CD4-positive, alpha-beta T cell treated with Interleukin-4 for 1 hour (primary cell): ENCODE results near the gene STRN4.

Experiments used
- DNase-seq, 2 donors: peaks; one replicate each; pipeline ENCODE4 v3.0.0-alpha.2; 2020 to 2022

The STRN4 gene

GRCh38 chr19:46725036-46725820 is 21.0 kb downstream of the STRN4 start:
- DNase-seq, result no peak

DNA sequence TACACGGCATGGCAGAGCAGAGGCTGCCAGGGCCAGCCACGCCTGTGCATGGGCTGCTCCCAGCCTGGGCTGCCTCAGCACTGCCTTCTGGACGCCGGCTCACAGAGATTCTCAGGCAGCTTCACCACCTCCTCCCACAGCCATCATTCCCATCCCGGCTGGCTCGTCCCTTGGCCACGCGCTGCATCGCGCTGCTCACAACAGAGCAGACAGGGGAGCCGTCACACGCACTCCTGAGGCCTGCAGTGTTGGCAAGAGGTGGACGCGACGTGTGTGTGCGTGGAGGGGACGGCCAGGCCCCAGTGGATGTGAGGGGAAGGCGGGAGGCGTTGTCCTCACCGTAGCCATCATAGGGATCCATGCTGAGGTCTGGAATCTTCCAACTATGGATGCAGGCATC is 21.8 kb downstream of the STRN4 start:
- DNase-seq, result no peak

GRCh38 chr19:46723471-46723870 is 22.8 kb downstream of the STRN4 start:
- no peak for DNase-seq

DNA sequence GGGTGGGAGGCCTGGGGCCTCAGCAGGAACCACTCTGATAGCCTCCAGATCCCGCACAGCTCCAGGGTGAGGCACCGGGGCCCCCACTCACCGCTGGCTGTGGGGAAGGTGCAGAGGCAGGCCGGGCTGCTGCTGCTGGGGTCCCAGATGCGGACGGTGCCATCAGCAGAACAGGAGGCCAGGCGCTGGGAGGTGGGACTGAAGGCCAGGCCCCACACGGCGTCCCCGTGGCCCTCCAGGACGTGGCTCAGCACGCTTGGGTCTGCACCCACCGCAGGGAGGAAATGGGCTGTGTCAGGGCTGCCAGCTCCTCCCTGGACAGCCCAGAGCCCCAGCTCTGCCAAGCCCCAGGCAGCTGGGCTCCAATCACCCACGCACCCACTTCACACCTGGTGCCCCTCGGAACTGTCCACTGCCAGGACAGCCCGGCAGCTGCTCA is 23.2 kb downstream of the STRN4 start:
- no peak for DNase-seq

DNA sequence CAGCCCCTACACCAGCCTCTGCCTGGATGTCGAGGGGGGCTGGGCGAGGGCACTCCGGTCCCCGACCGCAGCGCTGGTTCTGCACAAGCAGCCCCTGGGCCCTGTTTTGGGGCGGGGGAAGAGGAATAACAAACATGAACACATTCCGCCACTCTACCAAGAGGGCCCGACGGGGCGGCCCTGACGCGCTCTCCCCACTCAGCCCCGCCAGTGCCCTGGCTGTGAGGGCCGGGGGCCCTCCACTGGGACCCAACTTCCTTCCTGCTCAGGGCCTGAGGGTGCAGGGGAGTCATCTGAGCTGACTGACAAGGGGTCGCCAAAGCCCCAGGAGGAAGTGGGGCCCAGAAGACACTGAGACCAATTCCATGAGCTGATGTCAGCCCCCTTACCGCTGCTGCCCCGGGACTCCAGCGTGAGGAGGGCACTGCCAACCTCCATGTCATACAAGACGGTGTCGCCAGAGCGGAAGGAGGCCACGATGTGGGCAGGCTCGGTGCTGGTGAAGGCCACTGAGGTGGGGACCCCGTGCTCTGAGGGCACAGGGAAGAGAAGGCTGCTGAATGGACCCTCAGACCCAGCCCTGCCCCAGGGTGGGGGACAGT is 23.7 kb downstream of the STRN4 start:
- DNase-seq, result no peak

DNA sequence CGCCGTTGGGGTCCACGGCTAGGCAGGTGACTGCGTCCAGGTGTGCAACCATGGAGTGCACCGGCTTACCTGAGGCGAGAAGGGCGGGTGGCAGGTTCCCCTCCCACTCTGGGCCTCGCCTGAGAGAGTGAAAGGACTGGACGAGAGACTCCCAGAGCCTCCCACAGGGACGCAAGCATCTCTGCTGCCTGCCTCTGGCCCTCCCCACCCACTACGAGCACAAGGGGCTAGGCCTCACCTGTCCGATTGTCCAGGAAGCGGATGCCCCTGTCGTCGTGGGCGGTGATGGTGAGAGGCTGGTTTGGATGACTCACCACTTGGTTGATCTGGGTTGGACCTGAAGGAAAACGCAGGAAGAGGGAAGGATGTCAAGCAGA is 24.3 kb downstream of the STRN4 start:
- DNase-seq, result no peak

GRCh38 chr19:46721269-46722003 is 24.8 kb downstream of the STRN4 start:
- DNase-seq, result no peak

DNA sequence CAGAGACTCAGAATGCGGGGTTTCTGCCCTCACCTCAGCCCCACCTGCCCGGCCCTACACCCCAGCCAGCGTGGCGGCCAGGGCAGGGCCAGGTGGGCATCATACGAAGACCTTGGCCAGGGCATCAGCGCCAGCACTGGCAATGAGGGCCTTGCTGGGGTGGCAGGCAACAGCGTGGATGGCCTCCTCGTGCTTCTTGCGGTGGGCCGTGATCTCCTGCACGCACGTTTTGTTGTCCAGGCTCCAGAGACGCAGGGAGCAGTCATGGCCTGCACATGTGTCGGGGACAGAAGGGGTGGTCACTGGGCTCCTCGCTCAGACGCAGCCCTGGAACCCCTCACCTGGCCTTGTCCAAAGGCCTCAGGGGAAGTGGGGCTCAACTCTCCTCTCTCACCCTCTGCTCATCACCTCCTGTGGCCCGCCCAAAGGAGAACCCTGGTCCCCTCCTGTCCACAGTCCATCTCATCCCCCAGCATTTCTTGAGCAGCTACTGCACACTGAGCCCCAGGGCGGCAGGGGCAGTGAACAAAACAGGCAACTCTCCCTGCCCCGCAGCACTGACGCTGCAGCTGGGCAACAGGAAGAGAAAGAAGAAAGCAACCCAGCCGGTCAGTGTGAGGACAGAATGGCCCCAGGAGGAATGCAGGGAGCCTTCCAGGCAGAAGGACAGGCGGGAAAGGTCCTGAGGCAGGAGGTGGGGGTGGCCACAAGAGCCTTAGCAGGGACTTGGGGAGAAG is 25.6 kb downstream of the STRN4 start:
- no peak for DNase-seq

GRCh38 chr19:46719629-46720502 is 26.4 kb downstream of the STRN4 start:
- DNase-seq, result no peak

DNA sequence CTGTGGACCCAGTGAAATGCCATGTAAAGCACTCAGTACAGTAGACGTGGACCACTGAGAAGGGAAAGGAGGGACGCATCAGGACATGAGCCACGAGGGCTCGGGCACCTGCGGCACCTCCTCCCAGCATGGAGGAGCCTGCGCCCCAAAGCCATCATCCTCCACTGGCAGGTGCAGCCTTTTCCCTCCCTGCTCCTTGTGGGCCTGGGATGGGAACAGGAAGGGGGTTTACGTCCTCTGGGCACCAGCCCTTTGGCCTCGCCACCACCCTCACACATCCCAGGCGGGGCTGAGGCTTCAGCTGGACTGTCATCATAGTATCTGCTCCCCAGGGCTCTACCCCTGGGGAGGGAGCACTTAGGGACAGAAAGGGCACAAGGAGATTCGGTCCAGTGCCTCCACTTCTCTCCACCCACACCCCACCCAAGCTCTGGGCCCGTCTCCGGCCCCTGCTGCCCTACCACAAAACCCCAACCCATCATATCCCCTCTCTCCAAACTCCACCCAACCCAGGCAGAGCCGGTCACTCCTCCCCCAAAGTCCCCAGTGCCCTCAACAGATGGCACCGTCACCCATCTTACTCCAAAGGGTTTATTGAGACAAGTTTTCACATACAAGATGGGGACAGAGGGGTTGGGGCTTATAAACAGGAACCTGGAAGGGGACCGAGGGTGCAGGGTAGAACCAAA is 27.2 kb downstream of the STRN4 start:
- peak in 1 of 2 donors; percentile 41 for DNase-seq

DNA sequence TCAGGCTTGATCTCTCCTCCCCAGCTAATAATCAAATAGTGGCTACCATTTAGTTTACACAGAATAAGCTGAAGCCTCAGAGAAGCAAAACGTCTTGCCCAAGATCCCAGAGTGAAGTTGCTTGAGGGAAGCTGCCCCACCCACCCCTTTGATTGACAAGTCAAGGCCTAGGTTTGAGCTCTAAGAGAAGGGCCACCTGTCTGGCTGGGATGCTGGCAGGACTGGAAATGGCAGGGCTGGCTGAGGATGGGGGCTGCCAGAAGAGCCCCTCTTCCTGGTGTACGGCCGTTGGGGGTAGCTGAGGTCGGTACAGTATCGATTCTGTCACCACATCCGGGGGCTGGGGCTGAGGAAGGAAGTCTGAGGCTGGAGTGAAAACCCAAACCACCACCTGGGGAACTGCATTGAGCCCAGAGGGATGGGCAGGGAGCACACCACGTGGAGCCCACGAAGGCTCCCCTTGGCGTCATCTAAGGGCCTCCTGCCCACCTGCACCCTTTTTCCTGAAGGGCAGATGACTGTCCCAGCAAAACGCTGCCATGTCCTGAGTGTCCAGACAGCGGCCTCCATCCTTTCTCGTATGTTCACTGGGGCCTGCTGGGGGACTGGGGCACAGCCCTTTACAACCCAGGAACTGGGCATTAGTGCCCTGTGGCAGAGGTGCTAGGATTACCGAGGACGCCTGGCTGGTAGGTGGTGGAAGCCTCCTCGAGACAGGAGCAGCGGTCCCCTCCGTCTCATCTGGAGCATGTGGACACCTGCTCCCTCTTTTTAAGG is 27.9 kb downstream of the STRN4 start:
- DNase-seq, result peak; percentile 60 to 71

DNA sequence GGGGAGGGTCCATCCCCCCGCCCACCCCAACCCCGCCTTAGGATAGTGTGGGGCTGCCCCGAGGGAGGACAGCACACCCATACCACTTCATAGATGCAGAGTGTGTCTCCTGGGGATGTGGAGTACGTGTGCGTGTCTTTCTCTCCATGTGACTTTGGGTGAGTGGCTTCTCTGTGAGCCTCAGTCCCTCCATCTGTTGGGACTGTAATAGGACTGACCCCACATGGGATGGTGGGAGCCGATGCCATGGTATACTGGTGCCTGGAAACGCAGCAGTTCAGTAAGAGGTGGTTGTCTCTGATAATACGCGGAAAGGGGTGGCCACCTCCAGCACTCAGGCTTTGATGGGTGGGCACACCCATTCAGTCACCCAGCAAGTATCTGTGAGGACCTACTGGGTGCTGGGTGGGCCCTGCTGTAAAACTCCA is 28.5 kb downstream of the STRN4 start:
- DNase-seq, result no peak

- DNase-seq, result peak; percentile 82 to 86
These were observed 29.1 kb downstream of the STRN4 start, which contains the start of gene PRKD2 for GRCh38 chr19:46717034-46717715. PRKD2 (minus strand) TSS chr19:46717114; CDS start chr19:46716370, 744 bp downstream.

DNA sequence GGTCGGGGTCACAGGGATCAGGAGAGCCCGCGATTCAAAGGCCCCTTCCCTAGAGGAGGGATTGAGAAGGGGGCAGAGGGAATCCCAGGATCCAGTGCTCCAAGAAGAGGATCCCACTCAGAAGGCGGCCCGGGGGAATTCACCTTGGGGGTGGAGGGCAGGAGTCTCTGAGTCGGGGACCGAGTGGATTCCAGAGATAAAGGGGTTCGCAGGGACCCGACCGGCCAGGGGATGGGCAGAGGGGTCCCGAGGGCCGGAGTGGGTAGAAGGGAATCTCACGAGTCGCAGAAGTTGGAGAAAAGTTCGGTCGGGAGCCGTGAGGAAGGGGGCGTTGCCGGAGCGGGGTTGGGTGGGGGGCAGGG is 29.6 kb downstream of the STRN4 start:
- DNase-seq, result no peak

- no peak for DNase-seq
These were observed 30.1 kb downstream of the STRN4 start for GRCh38 chr19:46715975-46716671.

DNA sequence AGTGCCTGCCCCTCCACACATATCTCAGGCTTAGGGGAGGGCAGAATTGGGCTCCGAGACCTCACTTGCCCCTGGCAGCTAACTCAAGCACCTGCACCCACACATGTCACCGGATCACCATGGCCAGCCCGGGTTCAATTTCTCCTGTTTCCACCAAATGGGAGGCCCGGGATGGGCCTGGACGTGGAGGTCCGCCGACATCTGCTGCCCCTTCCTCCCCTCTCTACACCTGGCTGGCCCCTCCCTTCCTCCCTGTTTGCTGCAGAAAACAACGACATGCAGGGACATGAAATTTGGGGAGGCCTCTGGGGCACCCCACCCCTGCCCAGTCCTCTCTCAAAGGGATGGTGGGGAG is 30.7 kb downstream of the STRN4 start:
- DNase-seq, result no peak

DNA sequence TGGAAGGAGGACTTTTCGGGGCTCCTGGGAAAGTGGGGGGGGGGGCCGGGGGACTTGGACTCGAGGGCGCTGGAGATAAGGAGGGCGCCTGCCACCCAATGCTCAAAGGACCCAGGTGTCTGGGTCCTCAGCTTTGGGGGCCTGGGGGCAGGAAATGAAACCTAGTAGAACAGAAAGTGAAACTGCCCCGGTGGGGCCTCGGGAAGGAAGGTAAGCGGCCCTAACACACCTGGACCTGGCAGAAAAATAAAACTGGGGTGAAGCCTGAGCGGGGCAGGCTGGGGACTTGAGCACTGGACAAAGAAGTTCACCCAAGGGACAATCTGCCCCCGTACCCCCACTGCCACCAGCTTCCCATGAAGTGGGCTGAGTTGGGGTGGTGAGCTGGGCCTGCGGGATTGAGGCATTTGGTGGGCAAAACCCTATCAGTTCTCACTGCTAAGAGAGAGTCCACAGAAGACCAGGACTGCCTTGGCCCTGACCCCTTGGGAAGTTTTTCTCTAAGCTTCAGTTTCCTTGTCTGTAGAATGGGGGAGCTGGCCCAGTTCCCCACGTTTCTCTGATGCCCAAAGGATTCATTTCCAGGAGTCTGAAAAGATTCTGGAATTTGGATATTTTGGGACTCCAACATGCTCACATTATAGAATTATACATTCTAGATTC is 31.7 kb downstream of the STRN4 start:
- DNase-seq, result peak in 1 of 2 donors; percentile 68

DNA sequence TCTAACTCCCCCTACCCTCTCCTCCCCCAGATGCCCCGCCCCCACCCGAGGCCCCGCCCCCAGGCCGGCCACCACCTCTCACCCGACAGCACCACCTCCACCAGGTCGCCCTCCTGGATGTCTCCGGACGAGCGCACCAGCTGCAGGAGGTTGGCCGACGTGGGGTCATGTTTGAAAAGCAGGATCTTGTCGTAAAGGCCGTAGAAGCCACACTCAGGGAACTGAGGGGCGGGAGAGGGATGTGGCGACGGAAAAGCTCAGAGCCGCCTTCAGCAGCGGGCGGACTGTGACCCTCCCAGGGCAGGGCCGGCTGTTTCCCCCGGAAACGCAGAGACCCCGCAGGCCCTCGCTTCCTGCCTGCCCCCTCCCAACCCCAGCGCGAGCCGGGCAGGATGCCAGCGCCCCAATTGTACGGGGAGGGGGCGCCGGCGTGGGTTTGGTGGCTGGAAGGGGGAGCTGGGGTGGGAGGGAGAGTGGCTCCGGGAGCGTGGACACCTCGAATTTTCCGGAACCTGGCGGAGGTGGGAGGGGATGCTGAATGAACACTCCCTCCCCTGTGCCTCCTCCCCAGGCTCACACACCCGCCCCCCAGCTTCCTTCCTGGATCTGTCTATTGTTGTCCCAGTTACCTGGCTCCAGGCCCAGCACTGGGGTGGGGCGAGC is 32.3 kb downstream of the STRN4 start:
- DNase-seq, result peak; percentile 71 to 85
